Astrocyte of the spinal cord (primary cell): ENCODE measurements around the gene FAM111B.
"Not testable (repeated sequence)": the region's sequence is repeated elsewhere in the genome, so short reads cannot be mapped to it uniquely, and the experiment has no call there.

ENCODE experiments used
- DNase-seq: peaks from one replicate; pipeline ENCODE4 v3.0.0; 2011; ENCODE audit warnings: low read depth, low spot score
- H3K4me3 ChIP-seq: 2 replicates; pipeline ENCODE4 v1.5.1; 2011; ENCODE audit warnings: low read depth, mild to moderate bottlenecking, low read length, moderate library complexity
- in situ Hi-C: cut with HindIII; loops from 2 replicates; pipeline ENCODE4 v1.10.0; 2017; ENCODE audit warnings: low sequenced_read_pairs
- TF ChIP-seq, protein P1 (sequence below): IDR thresholded peaks from 2 replicates; pipeline ENCODE4 v1.5.1; 2012; ENCODE audit warnings: low read depth, mild to moderate bottlenecking, low read length, inconsistent platforms

Gene FAM111B

DNA sequence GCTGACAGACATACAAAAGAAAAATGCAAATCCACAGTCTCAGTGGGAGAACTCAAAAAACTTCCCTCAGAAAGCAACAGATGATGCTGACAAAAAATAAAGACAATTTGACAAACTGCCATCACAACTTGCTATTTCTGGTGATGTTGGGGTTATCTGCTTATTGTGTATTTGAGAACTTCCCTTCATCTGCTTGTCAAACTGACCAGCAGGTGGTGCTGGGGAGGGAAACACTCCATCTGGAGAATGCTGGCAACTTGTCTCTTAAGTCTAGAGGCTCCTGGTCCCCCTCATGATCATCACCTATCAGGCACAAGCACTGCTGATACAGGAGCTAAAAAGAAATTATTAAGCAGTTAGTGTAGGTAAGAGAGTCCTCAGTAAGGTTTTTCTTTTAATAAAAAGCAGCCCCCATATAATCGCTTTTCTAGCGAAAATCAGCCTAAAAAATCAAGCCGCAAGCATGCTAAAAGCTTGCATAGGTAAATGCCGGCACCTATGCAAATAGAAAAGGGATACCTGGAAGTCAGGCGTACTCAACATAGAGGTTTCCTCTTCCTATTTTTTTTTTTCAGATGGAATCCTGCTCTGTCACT is 9.8 kb upstream of the FAM111B start:
- peak; percentile 46 for DNase-seq
- no peak overlapping the region for H3K4me3 ChIP-seq
- in situ Hi-C loops, result no loop called here
- TF ChIP-seq, protein P1, sequence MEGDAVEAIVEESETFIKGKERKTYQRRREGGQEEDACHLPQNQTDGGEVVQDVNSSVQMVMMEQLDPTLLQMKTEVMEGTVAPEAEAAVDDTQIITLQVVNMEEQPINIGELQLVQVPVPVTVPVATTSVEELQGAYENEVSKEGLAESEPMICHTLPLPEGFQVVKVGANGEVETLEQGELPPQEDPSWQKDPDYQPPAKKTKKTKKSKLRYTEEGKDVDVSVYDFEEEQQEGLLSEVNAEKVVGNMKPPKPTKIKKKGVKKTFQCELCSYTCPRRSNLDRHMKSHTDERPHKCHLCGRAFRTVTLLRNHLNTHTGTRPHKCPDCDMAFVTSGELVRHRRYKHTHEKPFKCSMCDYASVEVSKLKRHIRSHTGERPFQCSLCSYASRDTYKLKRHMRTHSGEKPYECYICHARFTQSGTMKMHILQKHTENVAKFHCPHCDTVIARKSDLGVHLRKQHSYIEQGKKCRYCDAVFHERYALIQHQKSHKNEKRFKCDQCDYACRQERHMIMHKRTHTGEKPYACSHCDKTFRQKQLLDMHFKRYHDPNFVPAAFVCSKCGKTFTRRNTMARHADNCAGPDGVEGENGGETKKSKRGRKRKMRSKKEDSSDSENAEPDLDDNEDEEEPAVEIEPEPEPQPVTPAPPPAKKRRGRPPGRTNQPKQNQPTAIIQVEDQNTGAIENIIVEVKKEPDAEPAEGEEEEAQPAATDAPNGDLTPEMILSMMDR, result peak; percentile 74

DNA sequence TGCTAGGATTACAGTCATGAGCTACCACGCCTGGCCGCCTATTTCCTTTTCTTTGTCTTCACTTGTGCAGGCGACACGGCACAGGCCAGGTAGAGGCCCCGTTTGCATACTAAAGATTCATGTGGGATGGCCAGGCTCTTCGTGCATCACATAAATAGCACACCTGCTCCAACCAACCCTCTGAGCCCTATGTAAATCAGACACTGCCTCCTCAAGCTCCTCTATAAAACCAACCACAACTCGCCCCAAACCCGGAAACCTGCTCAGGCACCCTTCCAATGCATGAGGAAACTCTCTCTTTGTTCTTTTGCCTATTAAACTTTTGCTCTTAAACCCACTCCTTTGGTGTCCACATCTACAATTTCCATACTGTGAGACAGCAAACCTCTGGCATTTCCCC is 9.1 kb upstream of the FAM111B start:
- in situ Hi-C loops, H3K4me3 ChIP-seq, DNase-seq: not testable (repeated sequence)

DNA sequence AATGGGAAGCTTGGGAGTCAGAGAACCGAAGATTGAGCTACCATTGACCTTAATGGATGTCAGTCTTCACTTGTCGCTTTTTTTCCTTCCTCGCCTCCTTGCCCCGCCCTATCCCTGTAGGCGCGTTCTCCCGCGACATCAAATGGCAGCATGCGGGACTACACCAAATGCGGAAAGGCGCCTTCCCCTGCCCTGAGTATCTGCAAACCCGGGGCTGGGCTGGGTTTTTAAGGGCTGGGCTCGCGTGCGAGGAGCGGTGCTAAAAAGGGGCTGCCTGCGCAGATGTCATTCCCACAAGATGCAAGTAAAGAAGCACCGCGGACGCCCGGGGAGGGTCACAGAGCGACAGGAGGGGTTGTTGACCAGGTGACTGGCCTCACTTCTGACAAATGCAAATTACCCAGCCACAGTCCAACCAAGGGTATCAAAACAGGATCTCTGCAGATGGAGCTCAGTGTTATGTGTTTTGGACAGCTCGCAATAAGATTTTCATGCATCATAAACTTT is 4.7 kb upstream of the FAM111B start:
- TF ChIP-seq, protein P1, result peak; percentile 38
- DNase-seq, result peak; percentile 13
- H3K4me3 ChIP-seq, result peak overlapping the region; percentile 0
- in situ Hi-C loops, result no loop called here

DNA sequence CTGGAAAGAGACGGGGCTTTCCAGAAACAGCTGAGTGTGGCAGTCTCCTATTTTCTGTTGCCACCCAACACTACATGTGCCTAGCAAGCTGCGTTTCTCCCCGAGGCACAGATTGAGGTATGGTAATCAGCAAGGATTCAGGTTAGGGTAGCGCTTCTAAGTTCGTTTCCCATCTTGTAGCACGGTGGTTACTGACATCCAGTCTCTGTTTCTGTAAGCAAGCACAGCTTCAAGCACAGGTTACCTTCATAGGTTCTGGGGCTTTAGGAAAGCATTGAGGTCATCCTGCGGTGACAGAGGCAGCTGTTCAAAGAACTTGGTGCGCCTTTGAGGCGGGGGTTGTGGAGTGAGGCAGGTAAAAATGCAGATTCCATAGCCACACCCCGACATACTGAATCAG is 684 bp downstream of the FAM111B start:
- DNase-seq, in situ Hi-C loops: not testable (repeated sequence)
- peak overlapping the region; percentile 56 for H3K4me3 ChIP-seq

DNA sequence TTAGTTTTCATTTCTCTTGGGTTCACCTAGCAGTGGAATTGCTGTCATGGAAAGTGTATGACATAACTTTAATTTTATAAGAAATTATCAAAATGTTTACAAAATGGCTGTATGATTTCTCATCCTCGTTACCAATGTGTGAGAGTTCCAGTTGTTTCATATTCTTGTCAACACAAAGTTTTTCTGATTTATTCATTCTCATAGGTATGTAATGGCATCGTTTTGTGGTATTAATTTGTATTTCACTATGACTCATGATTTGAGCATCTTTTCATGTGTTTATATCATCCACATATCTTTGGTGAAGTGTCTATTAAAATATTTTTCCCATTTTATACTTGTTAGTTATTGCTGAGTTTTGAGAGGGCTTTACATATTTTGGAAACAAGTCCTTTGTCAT is 5.5 kb downstream of the FAM111B start:
- no peak overlapping the region for H3K4me3 ChIP-seq
- in situ Hi-C loops, result no loop called here
- TF ChIP-seq, protein P1, result no peak
- no peak for DNase-seq

DNA sequence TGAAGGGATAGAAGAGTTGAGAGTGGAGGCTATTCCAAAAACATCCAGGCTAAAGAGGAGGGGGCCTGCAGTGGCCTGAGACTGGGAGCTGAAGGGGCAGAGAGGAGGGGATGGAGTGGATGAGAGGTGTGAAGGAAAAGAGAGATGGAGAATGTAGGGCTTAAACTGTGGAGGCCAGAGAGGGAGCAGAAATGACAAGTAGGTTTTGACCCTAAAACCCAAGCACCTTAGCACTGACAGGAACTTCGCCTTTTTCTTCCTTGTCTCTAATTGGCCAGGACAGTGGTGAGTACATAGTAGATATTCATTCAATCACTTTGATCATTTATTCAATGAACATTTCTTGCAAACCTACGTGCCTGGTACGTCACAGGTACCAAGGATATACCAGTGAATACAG is 7.3 kb downstream of the FAM111B start:
- in situ Hi-C loops, result no loop called here
- no peak for DNase-seq
- H3K4me3 ChIP-seq, result no peak overlapping the region
- TF ChIP-seq, protein P1, result no peak

DNA sequence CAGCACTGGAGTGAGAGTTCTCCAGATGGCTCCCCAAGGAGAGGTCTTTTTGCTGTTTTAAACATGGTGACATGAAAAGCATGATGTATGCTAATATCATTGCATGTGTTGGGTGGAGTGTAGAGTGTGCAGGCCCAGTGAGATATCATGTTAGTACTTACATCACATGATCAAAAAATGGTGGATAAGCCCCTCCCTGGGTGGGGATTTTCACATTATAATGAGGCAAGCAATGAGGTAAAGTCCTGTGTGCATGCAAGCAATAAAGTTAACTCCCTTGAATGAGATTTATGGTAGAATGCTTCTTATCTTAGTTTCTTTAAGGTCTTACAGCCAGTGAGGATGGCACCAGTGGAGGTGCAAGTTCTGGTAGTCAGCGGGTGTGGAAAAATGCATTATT is 8.5 kb downstream of the FAM111B start:
- TF ChIP-seq, protein P1, result no peak
- H3K4me3 ChIP-seq, result no peak overlapping the region
- in situ Hi-C loops, result no loop called here
- DNase-seq, result no peak

DNA sequence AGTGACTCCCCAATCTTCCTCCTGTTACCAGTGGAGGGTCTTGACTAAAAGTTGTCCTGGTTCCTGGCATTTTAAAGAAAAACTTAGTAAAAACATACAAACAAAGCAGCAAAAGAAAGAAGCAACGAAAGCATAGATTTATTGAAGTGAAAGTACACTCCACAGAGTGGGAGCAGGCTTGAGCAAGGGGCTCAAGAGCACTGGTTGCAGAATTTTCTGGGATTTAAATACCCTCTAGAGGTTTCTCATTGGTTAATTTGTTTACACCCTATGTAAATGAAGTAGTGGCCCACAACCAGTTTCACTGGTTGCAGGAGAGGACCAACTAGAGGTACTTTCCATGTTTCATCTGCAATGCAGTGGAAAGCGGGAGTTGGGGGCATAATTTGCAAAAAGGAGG is 10.7 kb downstream of the FAM111B start:
- DNase-seq, result no peak
- H3K4me3 ChIP-seq, result no peak overlapping the region
- in situ Hi-C loops, result no loop called here
- TF ChIP-seq, protein P1, result no peak
